Measurements from ENCODE around the gene HMGA1.

DNA sequence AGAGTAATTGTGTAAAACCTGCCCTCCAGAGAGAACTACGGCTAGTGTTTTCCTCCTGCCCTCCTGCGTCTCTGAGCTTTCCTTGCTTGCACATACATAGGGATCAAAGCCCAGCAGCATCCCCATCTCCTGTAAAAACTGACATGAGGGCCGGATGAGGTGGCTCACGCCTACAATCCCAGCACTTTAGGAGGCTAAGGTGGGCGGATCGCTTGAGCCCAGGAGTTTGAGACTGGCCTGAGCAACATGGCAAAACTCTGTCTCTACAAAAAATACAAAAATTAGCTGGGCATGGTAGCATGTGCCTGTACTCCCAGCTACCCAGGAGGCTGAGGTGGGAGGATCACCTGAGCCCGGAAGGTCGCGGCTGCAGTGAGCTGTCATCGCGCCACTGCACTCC, 52.5 kb downstream of the HMGA1 start:
- TF ChIP-seq EZH2 (IDR thresholded peaks at IDR 0.05; ENCODE audit: insufficient read depth, poor library complexity, severe bottlenecking): no peak
- no peak for TF ChIP-seq EZH2phosphoT487 (IDR thresholded peaks at IDR 0.05; ENCODE audit: insufficient read depth, low read depth)
